AG08395 (cell line): ENCODE measurements around the gene ZNF24.

Source experiments
- DNase-seq: peaks from one replicate; pipeline ENCODE4 v3.0.0; 2012; ENCODE audit warnings: mixed read lengths, low spot score

The ZNF24 gene

GRCh38 chr18:35355140-35355618 lies 11.0 kb upstream of the ZNF24 start:
- DNase-seq: peak; percentile 92

- DNase-seq: no peak
These were observed 8.6 kb upstream of the ZNF24 start for GRCh38 chr18:35352778-35353177.

GRCh38 chr18:35352283-35352682 lies 8.1 kb upstream of the ZNF24 start:
- no peak for DNase-seq

- DNase-seq: no peak
These were observed 3.8 kb upstream of the ZNF24 start for GRCh38 chr18:35348001-35348400.

GRCh38 chr18:35345950-35346349 lies 1.7 kb upstream of the ZNF24 start:
- no peak for DNase-seq

- no peak for DNase-seq
These were observed 1.3 kb upstream of the ZNF24 start for GRCh38 chr18:35345460-35345921.

GRCh38 chr18:35344736-35345459 lies 678 bp upstream of the ZNF24 start:
- DNase-seq: no peak

GRCh38 chr18:35343488-35343935 lies 708 bp downstream of the ZNF24 start:
- no peak for DNase-seq

GRCh38 chr18:35337286-35337685 lies 6.9 kb downstream of the ZNF24 start:
- DNase-seq: no peak

GRCh38 chr18:35335866-35336265 lies 8.4 kb downstream of the ZNF24 start:
- DNase-seq: no peak

- peak; percentile 6 for DNase-seq
These were observed 9.4 kb downstream of the ZNF24 start for GRCh38 chr18:35334821-35335220.

- DNase-seq: no peak
These were observed 10.0 kb downstream of the ZNF24 start for GRCh38 chr18:35334212-35334611.

- DNase-seq: no peak
These were observed 12.7 kb downstream of the ZNF24 start for GRCh38 chr18:35331367-35332087.

GRCh38 chr18:35328868-35329267 lies 15.4 kb downstream of the ZNF24 start:
- no peak for DNase-seq

GRCh38 chr18:35326695-35327387 lies 17.4 kb downstream of the ZNF24 start:
- DNase-seq: no peak

- peak; percentile 13 for DNase-seq
These were observed 19.1 kb downstream of the ZNF24 start for GRCh38 chr18:35324926-35325655.

- DNase-seq: peak; percentile 4
These were observed 21.4 kb downstream of the ZNF24 start for GRCh38 chr18:35322486-35323458.

GRCh38 chr18:35311496-35311895 lies 32.7 kb downstream of the ZNF24 start:
- DNase-seq: no peak

GRCh38 chr18:35306588-35307250 lies 37.5 kb downstream of the ZNF24 start:
- DNase-seq: no peak

GRCh38 chr18:35303610-35304009 lies 40.6 kb downstream of the ZNF24 start:
- no peak for DNase-seq
